Left hindlimb (tissue), 1 donor: ENCODE data around the gene KIAA0930.

Experiments
- DNase-seq: peaks from one replicate; pipeline ENCODE4 v3.0.0-alpha.2; 2018

KIAA0930 gene

GRCh38 chr22:45216133-45217003 is 24.3 kb downstream of the KIAA0930 start:
- no peak for DNase-seq

- no peak for DNase-seq
These were observed 27.5 kb downstream of the KIAA0930 start for GRCh38 chr22:45212992-45213751.

- peak; percentile 81 for DNase-seq
These were observed 28.4 kb downstream of the KIAA0930 start for GRCh38 chr22:45212306-45212709.

GRCh38 chr22:45211848-45212247 is 28.8 kb downstream of the KIAA0930 start:
- peak; percentile 24 for DNase-seq

DNA sequence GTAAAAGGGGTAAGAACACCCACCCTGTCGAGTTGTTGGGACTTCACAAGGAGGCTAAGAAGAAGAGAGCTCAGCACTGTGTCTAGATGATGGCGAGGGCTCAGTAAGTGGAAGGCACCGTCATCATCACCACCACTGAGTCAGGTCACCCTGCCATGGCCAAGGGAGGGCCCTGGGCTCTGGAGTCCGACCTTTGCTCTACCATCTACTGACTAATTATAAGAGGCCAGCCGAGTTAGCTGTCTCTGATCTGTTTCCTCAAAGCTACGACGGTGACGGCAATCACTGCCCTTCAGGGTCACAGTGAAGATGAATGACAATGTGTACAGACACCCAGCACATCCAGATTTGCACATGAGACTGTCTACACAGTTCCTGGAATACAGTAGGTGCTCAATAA is 29.3 kb downstream of the KIAA0930 start:
- no peak for DNase-seq

GRCh38 chr22:45210991-45211390 is 29.7 kb downstream of the KIAA0930 start:
- peak; percentile 67 for DNase-seq

- peak; percentile 23 for DNase-seq
These were observed 30.1 kb downstream of the KIAA0930 start for GRCh38 chr22:45210577-45210976.

DNA sequence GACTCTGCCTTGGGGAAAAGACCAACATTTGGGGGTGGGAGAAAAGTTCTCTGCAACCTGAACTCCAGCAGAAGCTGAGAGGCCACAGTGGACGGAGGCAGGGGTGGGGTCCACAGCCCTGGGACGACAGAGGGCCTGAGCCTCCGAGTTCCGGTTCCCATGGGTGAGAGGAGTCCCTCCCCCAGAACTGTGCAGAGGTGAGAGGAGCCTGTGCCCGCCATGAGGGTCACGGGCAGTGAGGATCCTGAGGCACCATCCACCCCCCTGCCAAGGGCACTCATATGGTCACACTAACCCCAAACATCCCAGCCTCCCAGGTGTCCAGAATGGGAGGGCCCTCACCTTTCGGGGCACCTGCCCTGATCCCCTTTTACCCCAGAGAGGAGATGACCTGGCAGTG is 30.5 kb downstream of the KIAA0930 start:
- no peak for DNase-seq

GRCh38 chr22:45208993-45209838 is 31.5 kb downstream of the KIAA0930 start:
- DNase-seq = peak; percentile 38

- no peak for DNase-seq
These were observed 32.0 kb downstream of the KIAA0930 start for GRCh38 chr22:45208696-45208992.

- DNase-seq = peak; percentile 27
These were observed 32.6 kb downstream of the KIAA0930 start for GRCh38 chr22:45207981-45208664.

DNA sequence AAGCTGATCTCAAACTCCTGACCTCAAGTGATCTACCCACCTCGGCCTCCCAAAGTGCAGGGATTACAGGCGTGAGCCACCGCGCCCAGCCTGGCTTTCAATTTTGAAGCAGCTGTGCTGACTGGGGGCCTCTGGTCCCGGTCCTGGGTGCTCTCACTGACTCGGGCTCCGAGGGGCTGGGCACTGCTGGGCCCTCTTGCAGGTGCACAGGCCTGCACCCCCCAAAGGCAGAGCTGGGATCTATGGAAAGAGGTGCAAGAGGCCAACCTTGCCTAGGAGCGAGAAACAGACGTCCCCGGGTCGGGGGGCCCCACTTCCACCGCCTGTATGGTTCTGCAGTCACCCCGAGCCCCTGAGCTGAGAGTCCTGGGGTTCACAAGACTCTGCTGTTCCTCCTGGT is 33.2 kb downstream of the KIAA0930 start:
- DNase-seq = no peak

DNA sequence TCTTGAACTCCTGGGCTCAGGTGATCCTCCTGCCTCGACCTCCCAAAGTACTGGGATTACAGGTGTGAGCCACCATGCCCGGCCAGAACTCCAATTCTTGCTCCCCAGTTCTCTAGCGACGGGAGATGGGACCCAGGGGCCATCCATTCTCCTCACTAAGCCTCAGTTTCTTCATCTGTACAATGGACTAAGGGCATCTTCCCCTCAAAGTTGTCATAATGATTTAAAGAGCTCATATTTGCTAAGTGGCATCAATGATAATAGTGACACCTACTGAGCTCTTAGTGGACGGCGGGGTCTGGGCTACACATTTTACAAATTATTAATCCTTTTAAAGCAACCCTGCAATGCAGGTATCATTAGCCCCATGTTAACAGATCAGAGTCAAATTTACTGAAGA is 34.5 kb downstream of the KIAA0930 start:
- no peak for DNase-seq

GRCh38 chr22:45205276-45205925 is 35.3 kb downstream of the KIAA0930 start:
- DNase-seq = no peak

- DNase-seq = no peak
These were observed 35.9 kb downstream of the KIAA0930 start for GRCh38 chr22:45204819-45205218.

GRCh38 chr22:45204241-45204640 is 36.5 kb downstream of the KIAA0930 start:
- DNase-seq = no peak

- no peak for DNase-seq
These were observed 37.3 kb downstream of the KIAA0930 start for GRCh38 chr22:45203150-45203951.

GRCh38 chr22:45202333-45203149 is 38.2 kb downstream of the KIAA0930 start:
- no peak for DNase-seq

DNA sequence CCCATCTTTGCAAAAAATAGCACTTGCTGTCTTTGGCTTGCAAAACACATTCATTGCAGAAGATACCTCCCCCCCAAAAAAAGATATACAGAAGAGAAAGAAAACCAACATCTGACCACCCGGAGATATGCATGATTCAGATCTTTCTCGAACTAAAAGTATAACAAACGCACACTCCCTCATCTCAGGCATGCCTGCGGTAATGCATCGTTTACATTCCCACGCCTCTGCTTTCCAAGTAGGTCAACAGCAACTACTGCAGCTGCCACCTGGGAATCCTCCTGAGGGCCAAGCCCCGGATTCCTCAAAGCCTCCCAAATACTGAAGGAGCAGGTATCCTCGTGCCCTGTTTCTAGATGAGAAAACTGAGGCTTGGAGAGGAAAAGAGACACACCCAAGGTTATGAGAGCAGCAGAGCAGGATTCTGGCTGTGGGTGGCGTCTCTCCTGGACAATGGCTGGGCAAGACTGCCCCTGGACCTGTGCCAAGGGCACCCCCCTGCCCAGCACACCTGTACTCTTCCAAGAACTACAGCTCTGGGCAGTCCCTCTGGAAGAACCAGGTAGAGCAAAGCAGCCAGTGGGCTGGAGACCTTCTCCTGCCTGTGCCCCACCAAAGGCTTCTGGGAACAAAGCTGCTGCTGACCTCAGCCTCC is 38.9 kb downstream of the KIAA0930 start:
- DNase-seq = no peak
